KBM-7 (cell line): ENCODE measurements around the gene FBXO40.
"Not testable (repeated sequence)": the region's sequence is repeated elsewhere in the genome, so short reads cannot be mapped to it uniquely, and the experiment has no call there.

Experiments
- DNase-seq: peaks from one replicate; pipeline ENCODE4 v3.0.0-alpha.2; 2015
- in situ Hi-C: fragments of 300-500 bp; cut with MboI; formaldehyde crosslinking; loops from 2 replicates; pipeline ENCODE4 v1.14.3; 2020; ENCODE audit warnings: low sequenced_read_pairs, low pct_unique_long_range_greater_than_20kb, mixed read lengths

Gene FBXO40

GRCh38 chr3:121592856-121593702 lies at the start of gene FBXO40:
Gene FBXO40 (plus strand): TSS chr3:121593379. CDS start chr3:121620576, 27,197 bp downstream.
- in situ Hi-C loops: no loop called here
- no peak for DNase-seq

- in situ Hi-C loops: no loop called here
- no peak for DNase-seq
Observed at GRCh38 chr3:121545049-121545573, 48.1 kb upstream of the FBXO40 start.

- DNase-seq: peak; percentile 94
- in situ Hi-C loops: no loop called here
Observed at GRCh38 chr3:121545574-121546455, 47.4 kb upstream of the FBXO40 start, which contains the start of gene POLQ. Gene POLQ (minus strand): TSS chr3:121545988. CDS start chr3:121545877, 111 bp downstream.

GRCh38 chr3:121552379-121552778 lies 40.8 kb upstream of the FBXO40 start:
- in situ Hi-C loops: no loop called here
- no peak for DNase-seq

GRCh38 chr3:121552797-121553196 lies 40.4 kb upstream of the FBXO40 start:
- no peak for DNase-seq
- in situ Hi-C loops: no loop called here

GRCh38 chr3:121557426-121557934 lies 35.7 kb upstream of the FBXO40 start:
- in situ Hi-C loops: no loop called here
- DNase-seq: no peak

- in situ Hi-C loops: no loop called here
- DNase-seq: no peak
Observed at GRCh38 chr3:121562148-121562547, 31.0 kb upstream of the FBXO40 start.

- DNase-seq: no peak
- in situ Hi-C loops: no loop called here
Observed at GRCh38 chr3:121566773-121567172, 26.4 kb upstream of the FBXO40 start.

GRCh38 chr3:121567649-121568048 lies 25.5 kb upstream of the FBXO40 start, which contains the start of gene ARGFX:
Gene ARGFX (plus strand): TSS chr3:121567949. CDS start chr3:121570714, 2,765 bp downstream.
- in situ Hi-C loops: no loop called here
- DNase-seq: no peak

- in situ Hi-C loops: no loop called here
- peak; percentile 11 for DNase-seq
Observed at GRCh38 chr3:121574449-121574848, 18.7 kb upstream of the FBXO40 start.

GRCh38 chr3:121581691-121582090 lies 11.5 kb upstream of the FBXO40 start:
- in situ Hi-C loops: no loop called here
- DNase-seq: no peak

- in situ Hi-C loops: no loop called here
- no peak for DNase-seq
Observed at GRCh38 chr3:121584418-121584817, 8.8 kb upstream of the FBXO40 start.

- DNase-seq, in situ Hi-C loops: not testable (repeated sequence)
Observed at GRCh38 chr3:121593806-121594205, 627 bp downstream of the FBXO40 start.

- DNase-seq: no peak
- in situ Hi-C loops: no loop called here
Observed at GRCh38 chr3:121594850-121595249, 1.7 kb downstream of the FBXO40 start.

GRCh38 chr3:121595765-121596406 lies 2.7 kb downstream of the FBXO40 start:
- DNase-seq: no peak
- in situ Hi-C loops: no loop called here

- DNase-seq: no peak
- in situ Hi-C loops: no loop called here
Observed at GRCh38 chr3:121598564-121598963, 5.4 kb downstream of the FBXO40 start.

GRCh38 chr3:121599900-121600299 lies 6.7 kb downstream of the FBXO40 start:
- DNase-seq, in situ Hi-C loops: not testable (repeated sequence)

GRCh38 chr3:121601212-121601812 lies 8.1 kb downstream of the FBXO40 start:
- DNase-seq: no peak
- in situ Hi-C loops: no loop called here

GRCh38 chr3:121604759-121605158 lies 11.6 kb downstream of the FBXO40 start:
- in situ Hi-C loops: no loop called here
- DNase-seq: no peak
